ENCODE data around the gene GUCY1A1.

GUCY1A1 gene

DNA sequence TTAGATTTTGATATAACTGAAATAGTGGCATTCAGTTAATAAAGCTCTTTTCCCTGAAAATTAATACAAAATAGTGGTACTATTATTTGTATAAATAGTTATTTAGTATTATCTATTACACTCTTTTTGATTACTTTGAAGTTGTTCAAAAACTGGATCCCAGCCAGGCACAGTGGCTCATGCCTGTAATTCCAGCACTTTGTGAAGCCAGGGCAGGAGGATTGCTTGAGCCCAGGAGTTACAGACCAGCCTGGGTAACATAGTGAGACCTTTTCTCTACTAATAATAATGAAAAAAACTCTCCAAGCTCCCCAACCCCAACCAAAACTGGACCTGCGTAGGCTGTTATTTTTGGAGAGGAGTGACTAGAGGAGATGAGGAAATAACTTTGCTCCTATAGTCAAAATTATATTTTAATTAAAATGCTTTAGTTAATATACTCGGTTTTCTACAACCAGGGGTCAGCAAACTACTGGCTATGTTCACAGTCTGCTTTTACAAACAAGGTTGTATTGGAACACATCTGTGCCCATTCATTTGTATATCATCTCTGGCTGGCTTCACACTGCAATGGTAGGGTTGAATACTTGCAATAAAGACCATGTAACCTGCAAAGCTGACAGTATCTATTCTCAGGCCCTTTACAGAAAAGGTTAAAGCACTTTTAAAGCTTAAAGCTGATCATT lies 27.6 kb downstream of the GUCY1A1 start:
- no peak for DNase-seq

- no peak for DNase-seq
Measured at GRCh38 chr4:155696226-155696625, 29.6 kb downstream of the GUCY1A1 start.

DNA sequence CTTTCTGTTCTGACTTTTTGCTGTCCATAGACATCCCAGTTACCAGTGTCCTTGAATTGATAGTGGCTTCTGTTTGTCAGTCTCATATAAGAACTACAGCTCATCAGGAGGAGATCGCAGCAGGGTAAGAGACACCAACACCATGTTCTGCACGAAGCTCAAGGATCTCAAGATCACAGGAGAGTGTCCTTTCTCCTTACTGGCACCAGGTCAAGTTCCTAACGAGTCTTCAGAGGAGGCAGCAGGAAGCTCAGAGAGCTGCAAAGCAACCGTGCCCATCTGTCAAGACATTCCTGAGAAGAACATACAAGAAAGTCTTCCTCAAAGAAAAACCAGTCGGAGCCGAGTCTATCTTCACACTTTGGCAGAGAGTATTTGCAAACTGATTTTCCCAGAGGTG lies 30.1 kb downstream of the GUCY1A1 start:
- no peak for DNase-seq

- no peak for DNase-seq
Measured at GRCh38 chr4:155701827-155702226, 35.2 kb downstream of the GUCY1A1 start.

DNA sequence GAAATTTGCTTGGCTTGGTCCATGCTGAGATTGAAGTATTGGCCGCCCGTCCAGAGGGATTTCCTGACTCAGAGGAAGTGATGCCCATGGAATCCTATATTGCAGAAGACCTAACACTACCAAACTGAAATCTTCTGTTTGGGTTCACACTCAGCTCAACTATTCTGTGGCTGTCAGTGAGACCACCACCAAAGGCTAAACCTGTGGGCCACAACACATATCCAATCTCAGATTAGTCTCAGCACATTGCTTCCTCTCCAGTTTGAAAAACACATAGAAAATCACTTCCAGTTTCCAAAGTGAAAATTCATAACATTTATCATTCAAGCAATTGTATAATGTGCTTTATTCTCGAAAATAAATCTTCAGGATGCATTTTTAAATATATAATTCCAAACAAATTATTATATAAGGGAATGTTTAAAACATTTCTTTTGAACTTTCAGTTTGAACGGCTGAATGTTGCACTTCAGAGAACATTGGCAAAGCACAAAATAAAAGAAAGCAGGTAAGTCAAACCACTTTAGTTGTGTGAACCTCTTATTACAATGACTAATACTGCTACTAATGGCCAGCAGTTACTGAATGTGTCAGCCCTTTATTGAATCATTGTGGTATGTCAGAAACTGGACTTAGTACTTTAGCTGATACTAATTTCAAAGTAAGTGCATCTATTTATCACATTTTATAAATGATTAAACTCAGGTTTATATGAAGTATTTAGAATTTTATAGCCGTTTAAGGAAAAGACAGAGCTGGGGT lies 37.0 kb downstream of the GUCY1A1 start:
- DNase-seq = no peak

DNA sequence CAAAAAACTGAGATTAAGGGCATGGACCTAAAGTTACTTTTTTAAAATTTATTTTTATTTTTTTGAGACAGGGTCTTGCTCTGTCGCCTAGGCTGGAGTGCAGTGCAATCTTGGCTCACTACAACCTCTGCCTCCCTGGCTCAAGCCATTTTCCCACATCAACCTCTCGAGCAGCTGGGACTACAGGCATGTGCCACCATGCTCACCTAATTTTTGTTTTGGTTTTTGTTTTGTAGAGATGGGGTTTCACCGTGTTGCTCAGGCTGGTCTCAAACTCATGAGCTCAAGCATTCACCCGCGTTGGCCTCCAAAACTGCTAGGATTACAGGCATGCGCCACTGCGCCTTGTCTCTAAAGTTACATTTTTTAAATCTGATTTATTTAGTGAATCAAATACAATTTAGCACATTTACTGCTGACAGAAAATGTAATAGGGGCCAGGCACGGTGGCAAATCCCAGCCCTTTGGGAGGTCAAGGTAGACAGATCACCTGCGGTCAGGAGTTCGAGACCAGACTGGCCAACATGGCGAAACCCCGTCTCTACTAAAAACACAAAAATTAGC lies 38.3 kb downstream of the GUCY1A1 start:
- DNase-seq = no peak

DNA sequence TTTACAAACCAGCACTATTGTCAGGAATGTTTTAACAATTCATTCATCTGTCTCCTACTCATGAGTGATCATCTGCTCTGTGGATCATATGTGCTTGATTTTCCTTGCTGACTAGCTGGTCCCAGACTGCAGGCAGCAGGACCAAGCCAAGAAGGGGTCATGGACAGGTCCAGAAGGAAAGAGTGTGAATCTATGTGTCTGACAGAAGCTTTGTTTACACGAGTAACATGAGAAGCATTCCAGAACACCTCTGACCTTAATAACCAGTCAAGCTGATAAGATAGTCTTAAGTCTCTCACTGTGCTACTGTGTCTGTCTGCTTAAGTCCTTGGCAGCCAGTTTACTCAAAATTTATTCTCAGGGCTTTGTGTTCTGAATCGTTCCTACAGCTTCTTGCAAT lies 39.0 kb downstream of the GUCY1A1 start:
- no peak for DNase-seq

GRCh38 chr4:155706147-155706546 lies 39.5 kb downstream of the GUCY1A1 start:
- DNase-seq = no peak

DNA sequence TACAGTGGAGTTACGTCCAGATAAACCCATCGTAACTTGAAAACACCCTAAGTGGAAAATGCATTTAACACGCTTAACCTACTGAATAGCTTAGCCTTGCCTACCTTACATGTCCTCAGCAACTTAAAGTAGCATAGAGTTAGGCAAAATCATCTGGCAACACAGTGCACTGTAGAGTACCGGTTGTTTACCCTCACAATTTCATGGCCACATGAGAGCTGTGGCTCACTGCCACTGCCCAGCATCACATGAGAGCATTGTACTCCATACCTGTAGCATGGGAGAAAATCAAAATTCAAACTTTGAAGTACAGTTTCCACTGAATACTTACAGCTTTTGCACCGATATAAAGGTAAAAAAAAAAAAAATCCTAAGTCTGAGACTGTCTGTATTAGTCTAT lies 40.6 kb downstream of the GUCY1A1 start:
- no peak for DNase-seq

- no peak for DNase-seq
Measured at GRCh38 chr4:155708782-155709181, 42.1 kb downstream of the GUCY1A1 start.

DNA sequence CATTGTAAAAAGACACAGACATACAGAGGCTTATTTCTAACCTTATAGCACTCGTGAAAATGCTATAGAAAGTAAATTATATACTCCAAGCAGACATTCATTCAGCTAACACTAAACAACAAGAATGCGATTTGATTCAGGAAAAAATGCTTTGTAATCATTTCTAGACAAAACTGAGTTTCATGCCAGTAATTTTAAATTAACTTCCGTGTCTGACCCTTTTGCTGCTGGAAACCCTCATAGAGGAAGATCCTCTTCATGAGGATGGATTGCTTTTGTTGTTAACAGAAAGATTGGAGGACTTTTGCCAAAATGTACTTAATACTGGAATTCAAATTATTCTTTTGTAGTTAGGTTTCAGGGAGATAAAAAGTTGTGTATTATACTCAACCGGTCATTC lies 43.3 kb downstream of the GUCY1A1 start:
- no peak for DNase-seq

GRCh38 chr4:155711556-155711955 lies 44.9 kb downstream of the GUCY1A1 start:
- DNase-seq = no peak

- DNase-seq = peak; percentile 61 to 69
Measured at GRCh38 chr4:155712846-155713245, 46.2 kb downstream of the GUCY1A1 start.

DNA sequence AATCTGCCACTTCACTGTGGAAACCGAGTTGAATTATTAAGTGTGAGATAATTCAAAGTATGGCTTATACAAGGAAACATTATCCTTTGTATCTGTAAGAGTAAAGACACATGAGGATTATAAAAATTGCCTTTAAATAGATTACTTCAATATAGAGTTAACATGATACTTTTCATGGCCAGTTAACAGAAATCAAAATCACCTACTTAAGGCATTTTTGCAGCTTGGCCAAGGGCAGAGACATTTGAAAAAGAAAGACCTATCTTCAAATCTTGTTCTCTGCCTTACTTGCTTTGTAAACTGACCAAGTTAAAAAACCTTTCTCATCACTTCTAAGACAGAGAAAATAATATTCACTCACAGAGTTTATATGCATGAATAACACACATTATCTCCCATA lies 47.3 kb downstream of the GUCY1A1 start:
- no peak for DNase-seq

DNA sequence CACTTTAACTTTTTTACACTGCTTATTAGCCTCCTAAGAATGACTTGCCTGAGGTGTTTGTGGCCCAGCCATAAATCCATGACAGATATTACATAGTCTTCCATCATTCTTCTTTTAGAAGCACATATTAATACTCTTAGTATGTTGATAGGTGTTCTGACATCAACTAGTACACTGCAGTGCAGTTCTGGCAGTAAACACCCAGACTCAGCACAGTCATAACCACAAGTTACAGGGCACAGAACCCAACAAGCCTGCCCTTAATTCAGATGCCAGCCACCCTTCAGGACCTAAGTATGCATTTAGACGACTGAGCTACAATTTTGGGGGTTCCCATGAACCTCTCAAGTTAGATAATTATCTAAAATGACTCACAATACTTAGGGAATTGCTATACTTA lies 55.7 kb downstream of the GUCY1A1 start:
- no peak for DNase-seq

DNA sequence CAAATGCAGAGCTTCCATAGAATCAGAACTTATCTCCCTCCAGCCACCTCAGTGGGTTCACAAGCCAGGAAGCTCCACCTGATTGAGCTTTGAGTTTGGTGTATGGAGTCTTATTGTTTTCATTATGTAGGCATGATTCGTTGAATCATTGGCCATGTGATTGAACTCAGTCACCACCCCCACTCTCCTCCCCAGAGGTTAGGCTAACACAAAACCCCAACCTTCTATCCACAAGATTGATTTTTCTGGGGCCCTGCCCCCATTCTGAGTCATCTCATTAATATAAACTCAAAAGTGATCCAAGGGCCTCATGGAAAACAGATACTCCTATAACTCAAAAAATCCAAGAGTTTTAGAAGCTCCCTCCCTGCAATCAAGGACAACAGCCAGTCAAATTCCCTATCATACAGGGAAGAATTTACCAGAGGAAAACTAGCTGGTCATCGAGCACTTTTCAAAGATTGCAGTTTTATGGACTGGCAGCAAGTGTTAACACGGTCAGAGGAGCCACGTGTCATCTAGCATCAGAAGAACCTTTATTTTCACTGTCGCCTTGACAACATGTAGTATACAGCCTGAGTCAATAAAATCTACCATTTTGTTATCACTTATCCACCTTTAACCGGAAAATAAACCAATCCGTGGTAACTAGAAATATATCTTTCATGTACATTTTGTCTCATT lies 56.3 kb downstream of the GUCY1A1 start:
- DNase-seq = no peak

DNA sequence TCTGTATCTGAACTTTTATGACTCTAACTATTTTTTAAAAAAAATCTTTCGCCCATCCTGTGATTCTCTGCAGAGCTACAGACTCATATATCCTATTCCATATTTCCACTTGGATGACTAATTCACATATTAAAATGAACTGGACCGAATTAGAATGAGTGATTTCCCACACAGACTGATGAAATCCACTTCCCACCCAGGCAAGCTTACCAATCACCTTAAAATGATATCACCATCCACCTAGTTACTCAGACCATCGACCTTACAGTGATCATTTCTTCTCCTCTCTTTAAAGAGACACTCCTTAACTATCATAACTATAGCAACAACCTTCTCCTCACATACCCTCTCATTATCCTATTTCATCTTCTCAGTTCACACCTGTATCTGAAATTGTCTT lies 58.1 kb downstream of the GUCY1A1 start:
- DNase-seq = no peak

- no peak for DNase-seq
Measured at GRCh38 chr4:155734065-155734464, 67.4 kb downstream of the GUCY1A1 start.

GRCh38 chr4:155734951-155735350 lies 68.3 kb downstream of the GUCY1A1 start:
- DNase-seq = no peak

GRCh38 chr4:155735496-155735895 lies 68.8 kb downstream of the GUCY1A1 start:
- DNase-seq = no peak

DNA sequence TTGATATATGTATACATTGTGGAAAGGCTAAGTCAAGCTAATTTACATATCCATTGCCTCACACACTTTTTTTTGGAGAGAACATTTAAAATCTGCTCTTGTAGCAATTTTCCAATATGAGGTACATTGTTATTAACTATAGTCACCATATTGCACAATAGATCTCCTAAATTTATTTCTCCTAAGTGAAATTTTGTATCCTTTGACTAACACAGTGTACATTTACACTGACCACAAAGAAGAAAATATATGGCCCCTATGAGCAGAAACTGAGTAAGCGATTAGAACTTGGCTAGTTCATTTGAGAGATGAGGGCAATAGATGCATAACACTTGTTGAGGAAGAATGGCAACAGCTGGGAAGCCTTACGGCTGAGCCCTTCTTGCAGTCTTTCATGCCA lies 71.9 kb downstream of the GUCY1A1 start:
- DNase-seq = no peak

DNA sequence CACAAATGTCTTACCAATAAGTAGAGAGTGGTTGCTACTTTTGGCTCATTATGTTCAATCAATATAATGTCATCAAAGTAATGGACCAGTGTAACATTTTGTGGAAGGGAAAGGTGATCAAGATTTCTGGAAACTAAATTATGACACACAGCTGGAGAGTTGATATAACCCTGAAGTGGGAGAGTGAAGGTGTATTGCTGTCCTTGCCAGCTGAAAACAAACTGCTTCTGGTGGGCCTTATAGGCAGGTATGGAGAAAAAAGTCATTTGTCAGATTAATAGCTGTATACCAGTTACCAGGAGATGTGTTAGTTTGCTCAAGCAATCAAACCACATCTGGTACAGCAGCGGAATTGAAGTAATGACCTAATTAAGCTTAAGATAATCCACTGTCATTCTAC lies 74.9 kb downstream of the GUCY1A1 start:
- no peak for DNase-seq

DNA sequence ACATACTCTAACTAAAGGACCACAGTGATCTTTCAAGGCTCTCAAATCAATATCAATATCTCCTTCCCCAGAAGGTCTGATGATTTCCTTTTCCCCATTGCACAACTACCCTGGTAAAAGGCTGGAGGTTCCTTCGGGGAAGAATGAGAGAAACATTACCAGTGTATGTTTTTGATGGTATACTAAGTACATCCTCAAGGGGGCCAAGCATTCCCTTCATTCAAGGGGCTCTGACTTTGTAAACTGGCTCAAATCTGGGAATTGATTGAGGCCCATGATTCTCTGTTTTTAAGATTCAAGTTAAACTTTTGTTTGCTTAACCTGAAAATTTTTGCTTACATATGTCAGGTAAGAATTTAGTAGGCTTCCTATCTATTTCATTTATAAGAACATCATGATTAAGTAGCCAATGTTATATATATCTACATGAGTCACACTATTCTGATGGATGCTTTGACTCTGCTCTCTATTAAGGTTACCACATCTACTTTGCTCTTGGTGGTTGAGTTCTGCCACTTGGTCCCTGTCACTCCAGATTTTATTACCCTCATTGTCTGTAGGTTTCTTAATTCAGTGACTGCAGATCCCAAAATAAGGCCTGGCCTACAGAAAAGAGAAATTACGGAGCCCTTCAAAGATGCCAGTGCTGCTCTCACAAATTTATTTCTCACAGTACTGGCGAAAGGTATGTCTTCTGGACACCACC lies 75.8 kb downstream of the GUCY1A1 start:
- DNase-seq = peak in 1 of 2 experiments; percentile 4

Measured in Kasumi-1 (cell line).